Fibroblast of mammary gland (primary cell): ENCODE measurements around the gene TMC1.
A peak's percentile ranks its signal among the peaks of the same experiment; 100 is the strongest.

Experiments used
- DNase-seq: peaks from one replicate; pipeline ENCODE4 v3.0.0-alpha.2; 2010; ENCODE audit warnings: low read depth
- H3K4me3 ChIP-seq: 2 replicates; pipeline ENCODE4 v1.5.1; 2011; ENCODE audit warnings: low read depth, mild to moderate bottlenecking, low read length, moderate library complexity; ENCODE audit not compliant: control insufficient read depth
- TF ChIP-seq, protein P1 (sequence below): conservative IDR thresholded peaks from 2 replicates; pipeline ENCODE4 v1.5.1; 2011; ENCODE audit warnings: low read depth, low read length, inconsistent platforms; ENCODE audit not compliant: control insufficient read depth, insufficient read depth

TMC1 gene

DNA sequence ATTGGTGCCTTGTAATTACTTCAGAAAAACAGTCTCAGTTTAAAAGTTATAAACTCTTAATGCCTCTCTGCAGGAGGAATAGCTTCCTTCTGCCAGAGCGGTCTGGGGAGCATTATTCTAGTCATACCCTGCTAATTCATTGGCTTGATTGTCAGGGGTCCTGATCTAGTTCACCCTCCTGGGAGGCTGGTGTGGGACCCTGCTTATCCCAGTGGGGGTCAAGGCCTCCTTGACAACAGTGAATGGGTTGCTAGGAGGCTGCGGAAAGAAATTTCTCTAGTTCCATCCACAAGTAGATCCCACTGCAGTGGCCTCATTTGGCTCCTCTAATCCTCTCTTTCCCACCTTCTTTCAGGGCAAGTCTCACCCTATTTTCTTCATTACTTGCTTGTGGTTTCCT, 105.7 kb downstream of the TMC1 start:
- H3K4me3 ChIP-seq = no peak overlapping the region
- DNase-seq = no peak
- TF ChIP-seq, protein P1, sequence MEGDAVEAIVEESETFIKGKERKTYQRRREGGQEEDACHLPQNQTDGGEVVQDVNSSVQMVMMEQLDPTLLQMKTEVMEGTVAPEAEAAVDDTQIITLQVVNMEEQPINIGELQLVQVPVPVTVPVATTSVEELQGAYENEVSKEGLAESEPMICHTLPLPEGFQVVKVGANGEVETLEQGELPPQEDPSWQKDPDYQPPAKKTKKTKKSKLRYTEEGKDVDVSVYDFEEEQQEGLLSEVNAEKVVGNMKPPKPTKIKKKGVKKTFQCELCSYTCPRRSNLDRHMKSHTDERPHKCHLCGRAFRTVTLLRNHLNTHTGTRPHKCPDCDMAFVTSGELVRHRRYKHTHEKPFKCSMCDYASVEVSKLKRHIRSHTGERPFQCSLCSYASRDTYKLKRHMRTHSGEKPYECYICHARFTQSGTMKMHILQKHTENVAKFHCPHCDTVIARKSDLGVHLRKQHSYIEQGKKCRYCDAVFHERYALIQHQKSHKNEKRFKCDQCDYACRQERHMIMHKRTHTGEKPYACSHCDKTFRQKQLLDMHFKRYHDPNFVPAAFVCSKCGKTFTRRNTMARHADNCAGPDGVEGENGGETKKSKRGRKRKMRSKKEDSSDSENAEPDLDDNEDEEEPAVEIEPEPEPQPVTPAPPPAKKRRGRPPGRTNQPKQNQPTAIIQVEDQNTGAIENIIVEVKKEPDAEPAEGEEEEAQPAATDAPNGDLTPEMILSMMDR = no peak

DNA sequence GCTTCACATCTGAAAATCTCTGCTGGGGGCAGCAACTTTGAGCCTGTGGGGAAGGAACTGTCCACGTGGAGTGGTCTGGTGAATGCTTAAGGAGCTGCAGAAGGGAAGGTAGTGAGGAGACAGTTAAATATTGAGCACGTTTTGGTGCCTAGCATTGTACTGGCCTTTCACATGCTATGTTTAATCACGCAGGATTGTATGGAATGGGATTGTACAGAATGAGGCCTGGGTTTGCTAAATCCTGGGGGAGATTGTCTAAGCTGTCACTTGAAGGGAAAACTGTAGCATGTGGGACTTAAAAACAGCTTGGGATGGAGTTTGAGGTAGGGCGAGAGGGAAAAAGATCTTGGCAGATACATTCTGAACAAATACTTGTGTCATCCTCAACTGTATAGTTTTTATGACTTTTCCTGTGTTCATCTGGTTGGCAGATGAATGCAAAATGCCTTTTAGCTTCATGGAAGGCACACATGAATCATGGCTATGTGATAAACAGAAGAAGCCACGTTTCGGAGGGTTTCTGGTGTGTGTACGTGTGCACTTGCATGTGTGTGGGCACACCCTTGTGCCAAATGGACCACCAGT, 106.6 kb downstream of the TMC1 start:
- DNase-seq = peak; percentile 37
- H3K4me3 ChIP-seq = no peak overlapping the region
- TF ChIP-seq, protein P1 = no peak

DNA sequence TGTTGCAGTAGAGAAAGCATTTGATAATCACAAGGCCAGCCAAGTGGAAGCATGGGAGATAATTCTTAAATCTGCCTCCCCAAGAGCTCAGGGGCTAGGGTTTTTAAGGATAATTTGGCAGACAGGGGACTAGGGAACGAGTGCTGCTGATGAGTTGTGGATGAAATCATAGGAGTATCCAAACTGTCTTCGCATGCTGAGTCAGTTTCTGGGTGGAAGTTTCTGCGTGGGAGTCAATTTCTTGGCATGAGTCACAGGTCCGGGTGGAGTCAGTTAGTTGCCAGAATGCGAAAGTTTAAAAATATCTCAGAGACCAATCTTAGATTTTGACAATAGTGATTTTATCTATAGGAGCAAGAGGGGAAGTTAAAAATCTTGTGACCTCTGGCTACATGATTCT, 112.6 kb downstream of the TMC1 start:
- H3K4me3 ChIP-seq = no peak overlapping the region
- TF ChIP-seq, protein P1 = no peak
- DNase-seq = peak; percentile 91

DNA sequence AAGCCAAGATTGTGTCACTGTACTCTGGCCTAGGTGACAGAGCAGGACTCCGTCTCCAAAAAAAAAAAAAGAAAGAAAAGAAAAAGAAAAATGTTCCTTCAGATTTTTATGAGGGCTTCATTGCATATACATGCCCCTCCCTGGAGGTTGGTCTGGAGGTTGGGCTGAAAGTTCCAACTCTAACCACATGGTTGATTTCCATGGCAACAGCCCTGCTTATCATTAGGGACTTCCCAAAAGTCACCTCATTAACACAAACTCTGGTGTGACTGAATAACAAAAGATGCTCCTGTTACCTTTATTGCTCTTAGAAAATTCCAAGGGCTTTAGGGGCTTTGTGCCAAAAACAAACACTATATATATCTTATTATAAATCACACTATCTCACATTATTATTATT, 113.8 kb downstream of the TMC1 start:
- TF ChIP-seq, protein P1 = no peak
- no peak for DNase-seq
- H3K4me3 ChIP-seq = no peak overlapping the region

DNA sequence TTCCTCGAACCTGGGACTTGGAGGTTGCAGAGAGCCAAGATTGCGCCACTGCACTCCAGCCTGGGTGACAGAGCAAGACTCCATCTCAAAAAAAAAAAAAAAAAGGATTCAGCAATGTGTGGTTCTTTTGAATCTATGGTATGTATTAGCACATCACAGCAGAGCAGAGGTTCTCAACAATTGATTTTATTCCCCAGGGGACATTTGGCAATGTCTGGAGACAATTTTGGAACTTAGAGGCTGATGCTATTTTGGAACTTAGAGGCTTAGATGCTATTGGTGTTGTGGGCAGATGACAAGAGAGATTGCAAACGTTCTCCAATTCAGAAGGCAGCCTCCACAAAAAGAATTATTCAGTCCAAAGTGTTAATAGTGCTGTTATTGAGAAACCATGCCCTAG, 115.2 kb downstream of the TMC1 start:
- TF ChIP-seq, protein P1 = no peak
- DNase-seq = peak; percentile 22
- no peak overlapping the region for H3K4me3 ChIP-seq

DNA sequence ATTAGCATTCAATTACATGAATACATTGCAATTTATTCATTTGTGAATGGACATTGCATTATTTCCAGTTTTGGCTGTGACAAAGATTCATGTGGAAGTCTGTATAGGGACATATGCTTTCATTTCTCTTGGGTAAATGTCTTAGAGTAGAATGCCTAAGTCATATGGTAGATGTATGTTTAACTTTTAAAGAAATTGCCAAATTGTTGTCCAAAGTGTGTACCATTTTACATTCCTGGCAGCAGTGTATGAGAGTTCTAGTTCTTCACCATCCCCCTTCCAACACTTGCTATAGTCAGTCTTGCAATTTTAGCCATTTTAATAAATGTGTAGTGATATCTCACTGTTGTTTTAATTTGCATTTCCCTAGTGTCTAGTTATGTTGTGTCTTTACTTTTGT, 122.2 kb downstream of the TMC1 start:
- H3K4me3 ChIP-seq = no peak overlapping the region
- DNase-seq = no peak
- TF ChIP-seq, protein P1 = no peak

DNA sequence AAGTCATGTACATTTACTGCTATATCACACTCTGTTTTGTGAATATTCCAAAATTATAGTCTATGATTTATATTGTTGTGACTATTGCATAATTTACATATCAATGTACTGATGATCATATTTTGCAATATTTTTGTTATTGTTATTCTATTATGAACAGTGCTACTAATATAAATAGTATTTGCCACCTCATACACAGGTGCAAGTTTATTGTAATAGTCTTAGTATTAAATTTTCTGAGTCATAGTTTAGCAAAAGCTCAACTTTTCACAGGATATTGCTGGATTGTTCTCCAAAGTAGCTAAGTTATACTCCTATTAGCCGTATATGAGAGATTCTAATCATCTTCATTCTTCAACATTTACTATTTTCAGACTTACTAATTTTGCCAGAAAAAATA, 124.7 kb downstream of the TMC1 start:
- no peak for DNase-seq
- TF ChIP-seq, protein P1 = no peak

More for the DNA sequence above, 124.7 kb downstream of the TMC1 start:
- no peak overlapping the region for H3K4me3 ChIP-seq
